SW 1271 (cell line): ENCODE data around the gene EGLN2.
"Not testable (repeated sequence)": the region's sequence is repeated elsewhere in the genome, so short reads cannot be mapped to it uniquely, and the experiment has no call there.

ENCODE experiments used
- DNase-seq, 2 experiments: peaks; one replicate each; lab custom pipeline; 2025; lab: John Stamatoyannopoulos, UW

The EGLN2 gene

GRCh38 chr19:40802300-40803169, 3.5 kb downstream of the EGLN2 start:
- no peak for DNase-seq

DNA sequence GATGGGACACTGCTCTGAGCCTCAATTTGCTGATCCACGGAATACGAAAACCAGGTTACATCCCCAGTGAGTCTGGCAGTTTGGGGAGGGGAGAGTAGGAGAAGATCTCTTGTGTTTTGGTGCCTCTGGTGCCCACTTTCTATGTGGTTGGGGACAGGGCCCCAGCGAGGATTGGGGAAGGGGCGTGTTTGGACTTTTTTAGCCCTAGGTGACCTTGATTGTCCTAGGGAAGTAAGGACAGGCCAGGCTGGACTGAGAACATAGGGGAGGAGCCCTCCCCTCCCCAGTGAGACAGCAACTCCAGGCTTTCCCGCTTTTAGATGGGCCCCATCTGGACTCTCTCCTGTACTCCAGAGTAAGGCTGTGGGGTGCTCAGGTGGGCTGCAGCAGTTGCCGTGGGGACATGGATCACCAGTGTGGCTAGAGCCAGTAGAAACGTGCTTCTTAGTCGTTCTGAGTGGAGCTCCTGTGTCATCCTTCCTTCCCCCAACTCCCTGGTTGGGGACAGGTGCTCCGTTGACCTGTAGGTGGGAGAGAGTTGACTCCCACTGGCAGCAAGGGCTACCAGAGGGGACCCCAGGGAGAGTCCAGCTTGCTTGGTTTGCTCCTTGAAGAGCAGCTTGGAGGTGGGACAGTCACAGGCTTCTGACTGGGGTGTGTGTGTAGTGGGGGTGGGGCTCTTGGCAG, 4.3 kb downstream of the EGLN2 start:
- no peak for DNase-seq

DNA sequence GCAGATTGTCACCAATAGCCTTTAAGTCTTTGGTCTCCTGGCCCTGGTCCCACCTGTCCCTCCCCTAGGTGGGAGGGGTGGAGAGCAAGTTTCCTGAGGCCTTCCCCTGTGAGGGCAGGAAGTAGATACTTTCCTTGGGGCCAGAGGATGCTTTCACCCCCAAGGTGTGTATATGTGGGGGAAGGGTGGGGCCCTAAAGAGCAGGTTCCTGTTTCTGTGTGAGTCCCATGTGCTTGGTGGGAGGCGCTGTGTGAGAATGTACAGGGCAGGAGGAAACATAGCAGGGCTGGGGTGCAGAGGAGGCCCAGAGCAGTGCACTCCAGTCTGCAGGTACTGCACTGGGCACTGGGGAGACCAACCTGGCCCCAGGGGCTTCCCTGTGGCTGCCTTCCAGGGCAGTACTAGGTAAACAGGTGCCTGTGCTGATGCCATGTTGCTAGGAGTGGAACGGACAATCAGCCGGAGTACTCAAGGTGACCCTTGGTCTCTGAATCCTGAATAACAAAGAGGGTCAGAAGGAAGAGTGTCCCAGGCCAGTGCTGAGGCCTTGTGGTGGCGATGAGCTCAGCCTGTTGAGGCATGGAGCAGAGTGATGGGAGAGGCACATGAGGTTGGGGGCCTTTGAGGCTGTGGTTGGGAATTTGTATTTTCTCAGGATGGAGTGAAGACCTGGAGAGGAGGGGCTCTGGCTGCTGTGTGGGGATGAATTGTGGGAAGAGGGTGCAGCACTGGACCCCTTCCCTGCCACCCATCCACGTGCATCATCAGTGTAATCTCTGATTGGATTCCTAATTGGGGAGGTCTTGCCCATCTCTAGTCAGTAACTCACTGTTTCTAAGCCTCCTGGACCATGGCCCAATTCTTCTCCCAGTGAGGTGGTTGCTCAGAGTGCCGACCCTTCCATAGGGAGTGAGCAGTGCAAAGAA, 5.1 kb downstream of the EGLN2 start:
- DNase-seq, result no peak

DNA sequence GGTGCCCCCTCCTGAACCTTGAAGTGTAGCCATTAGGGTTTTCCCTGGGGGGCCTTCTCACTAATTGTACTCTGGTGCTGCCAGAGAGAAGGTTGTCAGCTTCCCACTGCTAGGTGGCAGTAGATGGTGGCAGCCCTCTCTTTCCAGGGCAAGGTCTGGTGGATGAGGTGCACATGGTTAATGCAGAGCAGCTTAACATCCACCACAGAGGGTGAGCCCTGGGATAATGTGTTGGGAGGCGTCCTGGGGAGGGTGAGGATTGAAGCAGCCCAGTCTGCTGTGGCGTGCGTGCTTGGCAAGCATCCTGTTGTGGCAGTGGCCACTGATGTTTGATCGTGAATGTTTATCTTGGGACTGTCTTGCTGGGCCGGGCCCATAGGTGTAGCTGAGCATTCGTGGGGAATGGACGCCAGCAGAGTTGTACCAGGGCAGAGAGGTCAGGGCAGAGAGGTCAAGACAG, 5.8 kb downstream of the EGLN2 start:
- no peak for DNase-seq

GRCh38 chr19:40805258-40805868, 6.4 kb downstream of the EGLN2 start:
- no peak for DNase-seq

GRCh38 chr19:40806423-40807146, 7.6 kb downstream of the EGLN2 start:
- DNase-seq, result peak in 1 of 2 experiments; percentile 29

- peak in 1 of 2 experiments; percentile 8 for DNase-seq
These were observed 8.4 kb downstream of the EGLN2 start for GRCh38 chr19:40807147-40808020.

DNA sequence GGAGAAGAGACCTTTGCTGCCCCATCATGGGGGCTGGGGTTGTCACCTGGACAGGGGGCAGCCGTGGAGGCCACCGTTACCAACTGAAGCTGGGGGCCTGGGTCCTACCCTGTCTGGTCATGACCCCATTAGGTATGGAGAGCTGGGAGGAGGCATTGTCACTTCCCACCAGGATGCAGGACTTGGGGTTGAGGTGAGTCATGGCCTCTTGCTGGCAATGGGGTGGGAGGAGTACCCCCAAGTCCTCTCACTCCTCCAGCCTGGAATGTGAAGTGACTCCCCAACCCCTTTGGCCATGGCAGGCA, 9.0 kb downstream of the EGLN2 start:
- DNase-seq, result no peak

DNA sequence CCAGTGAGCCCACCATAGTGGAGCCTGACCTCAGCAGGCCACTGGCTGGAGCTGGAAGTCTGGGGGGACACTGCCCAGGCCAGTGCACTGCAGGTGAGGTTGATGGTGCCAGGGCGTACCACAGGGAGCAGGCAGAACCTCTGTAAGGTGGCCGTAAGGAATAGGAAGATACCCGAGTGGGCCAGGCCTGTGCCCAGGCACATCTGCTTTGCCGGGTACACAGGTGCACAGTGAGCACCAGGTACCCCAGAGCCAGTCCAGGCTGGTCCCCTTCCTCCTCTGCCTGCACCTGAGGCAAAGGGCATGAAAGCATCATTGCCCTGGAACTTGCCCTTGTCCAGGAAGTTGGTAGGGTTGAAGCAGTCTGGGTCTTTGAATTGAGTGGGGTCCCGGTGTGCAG, 9.5 kb downstream of the EGLN2 start:
- DNase-seq, result no peak

DNA sequence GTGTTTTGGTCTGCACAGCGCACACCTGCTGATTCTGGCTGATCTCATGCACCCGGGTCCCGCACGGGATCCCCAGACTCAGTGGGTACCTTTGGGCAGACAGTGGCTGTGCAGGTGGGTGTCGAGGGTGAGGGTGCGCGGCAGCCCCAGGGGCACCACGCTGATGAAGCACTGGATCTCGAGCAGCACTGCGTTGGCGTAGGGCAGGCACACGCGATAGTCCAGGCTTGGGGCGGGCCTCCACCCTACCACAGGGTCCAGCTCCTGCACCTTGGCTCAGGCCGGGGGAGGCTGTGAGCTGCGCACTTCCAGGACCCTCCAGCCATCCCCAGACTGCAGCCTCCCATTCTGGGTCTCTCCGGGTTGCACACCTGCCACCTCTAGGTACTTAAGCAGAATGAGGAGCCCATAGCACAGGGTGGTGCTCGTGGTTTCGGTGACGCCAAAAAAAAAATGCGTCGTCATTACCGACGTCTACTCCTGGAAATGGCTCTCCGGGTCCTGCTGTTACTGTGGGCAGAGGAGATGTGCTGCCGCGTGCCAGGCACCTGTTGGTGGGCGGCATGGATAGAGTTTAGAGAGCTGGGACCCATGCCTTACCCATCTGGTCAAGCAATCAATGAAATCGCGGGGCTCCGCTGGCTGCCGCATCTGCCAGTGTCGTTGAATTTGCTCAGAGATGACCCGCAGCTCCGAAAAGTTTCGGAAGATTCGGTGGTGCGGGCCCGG, 10.5 kb downstream of the EGLN2 start:
- DNase-seq, result no peak

DNA sequence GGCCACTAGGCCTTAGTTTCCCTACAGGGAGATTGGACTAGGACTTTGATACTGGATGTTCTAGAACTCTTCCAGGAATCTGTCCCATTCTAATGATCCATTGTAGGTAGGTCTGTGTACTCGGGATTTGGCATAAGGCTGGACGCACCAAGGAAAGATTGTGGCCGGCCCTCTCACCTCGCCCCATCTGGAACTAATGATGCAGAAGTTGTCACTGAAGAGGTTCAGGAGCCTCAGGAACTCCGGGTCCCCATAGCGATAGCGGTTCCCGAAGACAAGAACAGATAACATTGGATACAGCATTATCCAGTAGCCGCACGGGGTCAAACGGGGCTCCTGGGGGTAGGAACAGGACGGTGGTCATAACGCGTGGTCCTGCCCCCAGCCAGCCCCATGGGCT, 11.2 kb downstream of the EGLN2 start:
- no peak for DNase-seq

DNA sequence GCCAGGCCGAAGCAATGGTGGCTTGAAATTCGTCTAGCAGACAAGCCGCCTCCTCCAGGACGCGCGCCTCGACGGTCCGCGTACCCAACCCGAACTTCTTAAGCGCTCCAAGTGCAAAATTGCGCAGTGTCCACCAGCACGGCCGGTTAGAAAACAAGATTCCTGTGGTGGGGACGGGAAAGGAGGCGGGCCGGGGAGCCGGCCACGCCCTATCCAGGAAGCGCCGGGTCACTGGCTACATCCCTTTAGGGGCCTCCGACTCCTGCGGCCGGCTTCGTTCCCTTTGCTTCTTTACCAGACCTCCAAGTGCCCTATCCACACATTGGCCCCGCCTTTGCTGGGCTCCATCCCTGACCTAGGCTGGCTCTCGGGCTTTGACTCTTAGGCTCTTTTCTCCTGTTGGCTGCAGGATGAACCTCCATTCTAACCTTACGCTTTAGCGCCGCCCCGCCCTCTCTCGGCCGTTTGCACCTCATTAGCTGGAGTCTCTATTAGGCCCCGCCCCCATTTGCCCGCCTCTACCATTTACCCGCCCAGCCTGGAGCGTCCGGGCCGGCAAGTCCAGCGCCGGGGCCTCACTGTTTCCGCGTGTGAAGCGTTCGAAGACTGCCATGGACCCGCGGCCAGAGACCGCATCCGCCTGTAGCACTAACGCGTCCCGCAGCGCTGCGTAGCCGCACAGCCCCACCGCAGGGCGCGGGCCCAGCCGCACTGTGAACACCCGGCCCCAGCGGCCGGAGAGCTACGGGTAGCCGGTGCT, 11.8 kb downstream of the EGLN2 start:
- DNase-seq, result peak; percentile 42 to 45

DNA sequence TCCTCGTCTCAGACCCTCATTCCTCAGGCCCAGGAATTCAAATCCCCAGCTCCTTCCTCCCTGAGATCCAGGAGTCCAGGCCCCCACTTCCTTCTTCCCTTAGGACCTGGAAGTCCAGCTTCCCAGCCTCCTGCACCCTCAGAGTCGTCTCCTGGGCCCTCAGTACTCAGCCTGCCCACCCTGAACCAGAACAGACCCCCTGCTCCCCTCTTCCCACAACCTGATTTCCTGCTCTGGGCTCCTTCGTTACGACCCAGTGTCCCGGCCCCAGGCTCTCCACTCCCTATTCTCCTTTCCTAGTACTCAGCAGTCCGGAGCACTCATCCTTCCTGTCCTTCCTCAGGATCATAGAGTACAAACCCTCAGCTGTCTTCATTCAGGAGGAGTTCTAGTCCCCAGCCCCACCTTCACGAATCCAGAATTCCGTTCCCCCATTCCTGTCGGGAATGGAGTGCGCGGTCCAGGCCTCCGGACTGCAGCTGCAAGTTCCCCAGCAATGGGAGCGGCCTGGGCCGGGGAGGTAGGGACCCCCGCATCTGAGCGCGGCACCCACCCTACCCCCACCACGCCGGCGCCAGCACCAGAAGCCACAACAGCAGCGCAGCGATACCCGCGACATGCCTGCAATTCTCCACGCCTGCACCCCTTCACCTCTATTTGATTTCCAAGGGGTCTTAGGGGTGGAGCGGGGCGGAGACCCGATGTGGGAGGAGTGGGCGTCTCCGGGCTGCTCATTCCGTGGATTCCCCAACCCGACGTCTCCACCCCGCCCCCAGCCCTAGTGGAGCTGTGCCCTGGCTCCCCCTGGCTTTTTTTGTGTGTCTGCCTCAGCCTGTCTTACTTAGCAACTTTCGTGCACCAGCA, 12.7 kb downstream of the EGLN2 start:
- no peak for DNase-seq

DNA sequence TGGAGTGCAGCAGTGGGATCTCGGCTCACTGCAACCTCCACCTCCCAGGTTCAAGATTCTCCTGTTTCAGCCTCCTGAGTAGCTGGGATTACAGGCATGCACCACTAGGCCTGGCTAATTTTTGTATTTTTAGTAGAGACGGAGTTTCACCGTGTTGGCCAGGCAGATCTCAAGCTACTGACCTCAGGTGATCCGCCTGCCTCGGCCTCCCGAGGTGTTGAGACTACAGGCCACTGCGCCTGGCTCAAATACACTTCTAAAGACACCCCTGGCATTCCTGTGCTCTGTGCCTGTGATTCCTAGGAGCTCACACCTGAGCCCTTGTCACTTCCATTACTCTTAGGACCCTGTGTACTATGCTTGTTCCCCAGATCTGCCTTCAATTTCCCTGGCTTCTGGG, 13.6 kb downstream of the EGLN2 start:
- DNase-seq, result not testable (repeated sequence)

GRCh38 chr19:40813182-40813581, 14.2 kb downstream of the EGLN2 start:
- DNase-seq, result no peak

GRCh38 chr19:40815223-40815622, 16.2 kb downstream of the EGLN2 start:
- no peak for DNase-seq

GRCh38 chr19:40818480-40819399, 19.7 kb downstream of the EGLN2 start:
- DNase-seq, result not testable (repeated sequence)
